Endothelial cell of umbilical vein (primary cell): Measurements from ENCODE around the gene DPEP2.

Source experiments
- EZH2 ChIP-seq: IDR thresholded peaks from 2 replicates; pipeline ENCODE4 v1.6.1; 2012; ENCODE audit warnings: borderline replicate concordance, low read depth, mild to moderate bottlenecking, moderate library complexity, low read length, inconsistent platforms; ENCODE audit not compliant: severe bottlenecking
- MAX ChIP-seq: IDR thresholded peaks from 2 replicates; pipeline ENCODE4 v1.6.1; 2011; ENCODE audit not compliant: insufficient read depth, insufficient read length
- POLR2AphosphoS5 ChIP-seq: IDR thresholded peaks from 2 replicates; pipeline ENCODE4 v1.6.1; 2012; ENCODE audit warnings: low read depth, mild to moderate bottlenecking, control low read depth, low read length, moderate library complexity; ENCODE audit not compliant: insufficient read depth
- TF ChIP-seq, protein P1 (sequence below), 2 donors: IDR thresholded peaks; 1 replicate in 1 of 2; 2 replicates in 1 of 2; pipeline ENCODE4 v1.5.1; 2011; ENCODE audit warnings: low read length in 2 of 2, mild to moderate bottlenecking in 2 of 2, moderate library complexity in 2 of 2, control low read depth in 1 of 2, inconsistent platforms in 1 of 2, low read depth in 1 of 2; ENCODE audit not compliant: insufficient read depth in 1 of 2; ENCODE audit errors: extremely low read depth in 1 of 2

DNA sequence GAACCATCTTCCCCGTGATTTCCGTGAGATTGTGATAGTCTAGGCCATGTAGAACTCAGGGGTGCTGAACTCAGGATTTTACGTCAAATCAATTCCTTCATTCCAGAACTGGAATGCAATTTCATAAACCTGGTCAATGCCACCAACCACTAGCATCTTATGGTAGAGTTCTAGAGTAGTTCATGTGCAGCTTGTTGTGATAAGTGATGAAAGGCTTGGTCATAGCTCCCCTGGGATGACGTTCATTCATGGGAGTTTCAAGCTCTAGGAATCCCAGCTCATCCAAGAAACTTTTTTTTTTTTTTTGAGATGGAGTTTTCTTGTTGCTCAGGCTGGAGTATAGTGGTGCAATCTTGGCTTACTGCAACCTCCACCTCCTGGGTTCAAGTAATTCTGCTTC is 3.7 kb upstream of the DPEP2 start:
- TF ChIP-seq POLR2AphosphoS5 (no peak), EZH2 (no peak), MAX (no peak)
- TF ChIP-seq, protein P1, sequence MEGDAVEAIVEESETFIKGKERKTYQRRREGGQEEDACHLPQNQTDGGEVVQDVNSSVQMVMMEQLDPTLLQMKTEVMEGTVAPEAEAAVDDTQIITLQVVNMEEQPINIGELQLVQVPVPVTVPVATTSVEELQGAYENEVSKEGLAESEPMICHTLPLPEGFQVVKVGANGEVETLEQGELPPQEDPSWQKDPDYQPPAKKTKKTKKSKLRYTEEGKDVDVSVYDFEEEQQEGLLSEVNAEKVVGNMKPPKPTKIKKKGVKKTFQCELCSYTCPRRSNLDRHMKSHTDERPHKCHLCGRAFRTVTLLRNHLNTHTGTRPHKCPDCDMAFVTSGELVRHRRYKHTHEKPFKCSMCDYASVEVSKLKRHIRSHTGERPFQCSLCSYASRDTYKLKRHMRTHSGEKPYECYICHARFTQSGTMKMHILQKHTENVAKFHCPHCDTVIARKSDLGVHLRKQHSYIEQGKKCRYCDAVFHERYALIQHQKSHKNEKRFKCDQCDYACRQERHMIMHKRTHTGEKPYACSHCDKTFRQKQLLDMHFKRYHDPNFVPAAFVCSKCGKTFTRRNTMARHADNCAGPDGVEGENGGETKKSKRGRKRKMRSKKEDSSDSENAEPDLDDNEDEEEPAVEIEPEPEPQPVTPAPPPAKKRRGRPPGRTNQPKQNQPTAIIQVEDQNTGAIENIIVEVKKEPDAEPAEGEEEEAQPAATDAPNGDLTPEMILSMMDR (IDR thresholded peaks at IDR 0.05; ENCODE audit: extremely low read depth in 1 of 2, insufficient read depth in 1 of 2, low read depth in 1 of 2, low read length in 2 of 2): no peak
